WTC11 (cell line): ENCODE data around the gene LECT2. TPM values are rescaled to one million over a fixed set of nuclear protein-coding genes. Genes with fewer than 3 reads are reported as not detected.

Source experiments
- ATAC-seq: fragments of 200-7000 bp; cut with Tn5 transposase; 2 replicates; pipeline ENCODE4 v1.10.0; 2021; ENCODE audit warnings: mild to moderate bottlenecking, moderate library complexity
- CTCF ChIA-PET: fragments of 300-600 bp; sonication (Branson Sonifier 250); formaldehyde crosslinking; loops from one replicate; lab custom pipeline; 2021; ENCODE audit warnings: antibody characterized with exemption; lab: Charles Lee
- POLR2A ChIA-PET: fragments of 350-600 bp; sonication (Branson Sonifier 250); formaldehyde crosslinking; loops from one replicate; lab custom pipeline; 2021; ENCODE audit warnings: antibody characterized with exemption; lab: Charles Lee
- DNase-seq: peaks from one replicate; pipeline ENCODE4 v3.0.0; 2021; ENCODE audit warnings: low spot score
- H3K27ac Mint-ChIP-seq: 2 replicates; pipeline ENCODE4 v1.8.0; 2021; ENCODE audit warnings: mixed read lengths
- H3K27me3 Mint-ChIP-seq: 2 replicates; pipeline ENCODE4 v1.8.0; 2021; ENCODE audit warnings: low read depth, mild to moderate bottlenecking, moderate library complexity, mixed read lengths
- H3K36me3 Mint-ChIP-seq: 2 replicates; pipeline ENCODE4 v1.8.0; 2021; ENCODE audit warnings: mixed read lengths
- H3K4me1 Mint-ChIP-seq: 2 replicates; pipeline ENCODE4 v1.8.0; 2022; ENCODE audit warnings: mixed read lengths
- H3K4me3 Mint-ChIP-seq: 2 replicates; pipeline ENCODE4 v1.8.0; 2021; ENCODE audit warnings: mild to moderate bottlenecking, moderate library complexity, mixed read lengths
- H3K9me3 Mint-ChIP-seq: 2 replicates; pipeline ENCODE4 v1.8.0; 2021; ENCODE audit warnings: mixed read lengths
- ARID4B ChIP-seq: sonication (generic); formaldehyde crosslinking; IDR thresholded peaks from 2 replicates; pipeline ENCODE4 v1.8.0; 2023; ENCODE audit warnings: missing genetic modification reagents, mild to moderate bottlenecking, borderline replicate concordance
- CDX4 ChIP-seq: fragments of 250-450 bp; sonication (Bioruptor Pico); IDR thresholded peaks from 2 replicates; pipeline ENCODE4 v1.9.0; 2021; ENCODE audit warnings: moderate library complexity, mild to moderate bottlenecking, inconsistent platforms, borderline replicate concordance
- FOXK1 ChIP-seq: sonication (generic); formaldehyde crosslinking; IDR thresholded peaks from 2 replicates; pipeline ENCODE4 v1.8.0; 2022; ENCODE audit warnings: mild to moderate bottlenecking, moderate library complexity, missing genetic modification reagents
- JUN ChIP-seq: sonication (generic); formaldehyde crosslinking; IDR thresholded peaks from 2 replicates; pipeline ENCODE4 v1.8.0; 2023; ENCODE audit warnings: mild to moderate bottlenecking, missing genetic modification reagents
- MAX ChIP-seq: sonication (generic); formaldehyde crosslinking; IDR thresholded peaks from 2 replicates; pipeline ENCODE4 v1.8.0; 2022; ENCODE audit warnings: mild to moderate bottlenecking, missing genetic modification reagents
- MLX ChIP-seq: sonication (generic); formaldehyde crosslinking; IDR thresholded peaks from 2 replicates; pipeline ENCODE4 v1.8.1; 2023; ENCODE audit warnings: mild to moderate bottlenecking, missing genetic modification reagents, moderate library complexity
- MYBL2 ChIP-seq: sonication (generic); formaldehyde crosslinking; IDR thresholded peaks from 2 replicates; pipeline ENCODE4 v1.8.1; 2023; ENCODE audit warnings: mild to moderate bottlenecking, moderate library complexity, missing genetic modification reagents
- NFE2L1 ChIP-seq: sonication (generic); formaldehyde crosslinking; IDR thresholded peaks from 2 replicates; pipeline ENCODE4 v1.8.1; 2023; ENCODE audit warnings: missing genetic modification reagents
- NFYB ChIP-seq: sonication (generic); formaldehyde crosslinking; conservative IDR thresholded peaks from 2 replicates; pipeline ENCODE4 v1.8.0; 2022; ENCODE audit warnings: low read depth, missing genetic modification reagents
- NR1H2 ChIP-seq: sonication (generic); formaldehyde crosslinking; IDR thresholded peaks from 2 replicates; pipeline ENCODE4 v1.9.0; 2021; ENCODE audit warnings: mild to moderate bottlenecking, moderate library complexity, missing genetic modification reagents
- NR3C1 ChIP-seq: sonication (generic); formaldehyde crosslinking; conservative IDR thresholded peaks from 2 replicates; pipeline ENCODE4 v1.8.1; 2023; ENCODE audit warnings: low read depth, mild to moderate bottlenecking, missing genetic modification reagents
- PRDM15 ChIP-seq: sonication (generic); formaldehyde crosslinking; IDR thresholded peaks from 2 replicates; pipeline ENCODE4 v1.8.0; 2022; ENCODE audit warnings: missing genetic modification reagents
- RORB ChIP-seq: fragments of 250-450 bp; sonication (Bioruptor Pico); IDR thresholded peaks from 2 replicates; pipeline ENCODE4 v1.9.0; 2021; ENCODE audit warnings: mild to moderate bottlenecking
- STAT6 ChIP-seq: sonication (generic); formaldehyde crosslinking; conservative IDR thresholded peaks from 2 replicates; pipeline ENCODE4 v1.8.1; 2023; ENCODE audit warnings: mild to moderate bottlenecking, low read depth, missing genetic modification reagents, moderate library complexity
- TCF7 ChIP-seq: sonication (generic); formaldehyde crosslinking; IDR thresholded peaks from 2 replicates; pipeline ENCODE4 v1.8.0; 2022; ENCODE audit warnings: mild to moderate bottlenecking, low read depth, missing genetic modification reagents, moderate library complexity
- TEAD4 ChIP-seq: sonication (generic); formaldehyde crosslinking; IDR thresholded peaks from 2 replicates; pipeline ENCODE4 v1.8.0; 2022; ENCODE audit warnings: mild to moderate bottlenecking, missing genetic modification reagents
- ZNF121 ChIP-seq: sonication (generic); formaldehyde crosslinking; IDR thresholded peaks from 2 replicates; pipeline ENCODE4 v1.8.0; 2023; ENCODE audit warnings: missing genetic modification reagents
- ZNF263 ChIP-seq: sonication (generic); formaldehyde crosslinking; IDR thresholded peaks from 2 replicates; pipeline ENCODE4 v1.8.1; 2022; ENCODE audit warnings: low read depth, mild to moderate bottlenecking, moderate library complexity, missing genetic modification reagents
- ZNF317 ChIP-seq: sonication (generic); formaldehyde crosslinking; IDR thresholded peaks from 2 replicates; pipeline ENCODE4 v1.8.1; 2023; ENCODE audit warnings: low read depth, mild to moderate bottlenecking, moderate library complexity, missing genetic modification reagents, borderline replicate concordance
- ZNF416 ChIP-seq: fragments of 250-450 bp; sonication (Bioruptor Pico); IDR thresholded peaks from 2 replicates; pipeline ENCODE4 v1.9.0; 2021; ENCODE audit warnings: mild to moderate bottlenecking, inconsistent platforms
- total RNA-seq: library from RNA; stranded (reverse); gene quantifications from 3 replicates; pipeline ENCODE4 v1.2.3, GENCODE V29; 2021

Gene LECT2
- total RNA-seq, 1 experiment from 2014 or later, result not detected

GRCh38 chr5:135991429-135991828 lies 36.6 kb upstream of the LECT2 start:
- H3K27ac Mint-ChIP-seq, result no peak overlapping the region
- H3K36me3 Mint-ChIP-seq, result no peaks in the 10 kb centered on the region
- ChIA-PET POLR2A (no interaction called here), CTCF (no interaction called here)
- no peaks in the 10 kb centered on the region for H3K4me1 Mint-ChIP-seq
- TF ChIP-seq JUN (CRISPR knock-in tag) (no peak), NFE2L1 (no peak), ZNF317 (CRISPR knock-in tag) (no peak), MAX (CRISPR knock-in tag) (no peak), FOXK1 (CRISPR knock-in tag) (no peak), ZNF121 (CRISPR knock-in tag) (no peak), CDX4 (CRISPR knock-in tag) (no peak), RORB (CRISPR knock-in tag) (no peak), ARID4B (CRISPR knock-in tag) (no peak), MLX (CRISPR knock-in tag) (no peak), NFYB (no peak), TCF7 (CRISPR knock-in tag) (no peak), STAT6 (no peak), NR3C1 (CRISPR knock-in tag) (no peak), ZNF263 (CRISPR knock-in tag) (no peak), MYBL2 (CRISPR knock-in tag) (no peak), ZNF416 (no peak), NR1H2 (no peak), PRDM15 (CRISPR knock-in tag) (no peak), TEAD4 (CRISPR knock-in tag) (no peak)
- H3K4me3 Mint-ChIP-seq, result no peak overlapping the region
- H3K9me3 Mint-ChIP-seq, result 0 out of 2 replicates have a peak, but pooled peaks cover 6% of the 10 kb centered on the region
- ATAC-seq (no peak), DNase-seq (no peak)
- H3K27me3 Mint-ChIP-seq, result no peaks in the 10 kb centered on the region; the same call in 1 of the 2 replicates
